K562 (cell line): ENCODE results near the gene MATK. TPM values are rescaled to one million over a fixed set of nuclear protein-coding genes. Genes with fewer than 3 reads are reported as not detected.
A peak's percentile ranks its signal among the peaks of the same experiment; 100 is the strongest.

Experiments
- CTBP1 ChIP-seq: fragments of 450-650 bp; IDR thresholded peaks from 2 replicates; pipeline ENCODE4 v1.6.1; 2016; ENCODE audit warnings: borderline replicate concordance
- E2F3 ChIP-seq: fragments of 250-450 bp; sonication (Bioruptor Pico); IDR thresholded peaks from 2 replicates; pipeline ENCODE4 v1.4.0; 2020; ENCODE audit warnings: mild to moderate bottlenecking
- EGR1 ChIP-seq: fragments of 450-650 bp; conservative IDR thresholded peaks from 2 replicates; pipeline ENCODE4 v1.6.1; 2017; ENCODE audit warnings: mild to moderate bottlenecking
- EHMT2 ChIP-seq: fragments of 450-650 bp; IDR thresholded peaks from 2 replicates; pipeline ENCODE4 v1.6.1; 2018; ENCODE audit warnings: antibody characterized with exemption
- ELF4 ChIP-seq: fragments of 450-650 bp; formaldehyde crosslinking; IDR thresholded peaks from 2 replicates; pipeline ENCODE4 v1.4.0; 2022; ENCODE audit warnings: missing genetic modification characterization
- FOXA3 ChIP-seq, 2 experiments: fragments of 450-650 bp in 1 of 2; sonication (generic) in 1 of 2; formaldehyde crosslinking; IDR thresholded peaks in 1 of 2; conservative IDR thresholded peaks in 1 of 2; 2 replicates each; pipeline versions ENCODE4 v1.4.0 to v1.8.0; 2020 to 2022; ENCODE audit warnings: mild to moderate bottlenecking in 2 of 2, missing genetic modification reagents in 1 of 2
- GATAD2A ChIP-seq: fragments of 450-650 bp; IDR thresholded peaks from 2 replicates; pipeline ENCODE4 v1.6.1; 2017
- HDAC1 ChIP-seq, 2 experiments: fragments of 450-650 bp; IDR thresholded peaks; 2 replicates each; pipeline ENCODE4 v1.6.1; 2016 to 2017; ENCODE audit warnings: inconsistent platforms in 1 of 2, mild to moderate bottlenecking in 1 of 2, moderate library complexity in 1 of 2
- ILK ChIP-seq: fragments of 450-650 bp; IDR thresholded peaks from 2 replicates; pipeline ENCODE4 v1.6.1; 2016; ENCODE audit warnings: missing genetic modification characterization, low read depth, mild to moderate bottlenecking, missing compliant biosample characterization, moderate library complexity, borderline replicate concordance
- KDM1A ChIP-seq, 2 experiments: fragments of 450-650 bp; IDR thresholded peaks; 2 replicates each; pipeline ENCODE4 v1.6.1; 2016; ENCODE audit warnings: mild to moderate bottlenecking in 2 of 2
- MLLT1 ChIP-seq, 2 experiments: fragments of 450-650 bp; IDR thresholded peaks; 2 replicates each; pipeline ENCODE4 v1.6.1; 2016
- NFYB ChIP-seq: IDR thresholded peaks from 2 replicates; pipeline ENCODE4 v1.6.1; 2011; ENCODE audit warnings: mild to moderate bottlenecking, moderate library complexity; ENCODE audit not compliant: insufficient read length; ENCODE audit errors: extremely low read depth
- NR4A1 ChIP-seq, 2 experiments: fragments of 250-450 bp in 1 of 2; fragments of 450-650 bp in 1 of 2; sonication (Bioruptor Pico) in 1 of 2; IDR thresholded peaks; 2 replicates each; pipeline versions ENCODE4 v1.4.0 to v1.6.1; 2016 to 2020; ENCODE audit warnings: mild to moderate bottlenecking in 2 of 2, missing compliant biosample characterization in 1 of 2, missing genetic modification characterization in 1 of 2, moderate library complexity in 1 of 2
- POLR2A ChIP-seq: fragments of 450-650 bp; conservative IDR thresholded peaks from 2 replicates; pipeline ENCODE4 v1.6.1; 2016
- PTRF ChIP-seq: fragments of 450-650 bp; IDR thresholded peaks from 2 replicates; pipeline ENCODE4 v1.6.1; 2016; ENCODE audit warnings: mild to moderate bottlenecking, missing genetic modification characterization, missing compliant biosample characterization
- SMAD4 ChIP-seq: fragments of 250-450 bp; sonication (Bioruptor Pico); conservative IDR thresholded peaks from 2 replicates; pipeline ENCODE4 v1.8.0; 2021; ENCODE audit warnings: inconsistent platforms, mild to moderate bottlenecking, moderate library complexity
- SMARCE1 ChIP-seq: fragments of 450-650 bp; IDR thresholded peaks from 2 replicates; pipeline ENCODE4 v1.7.1; 2016; ENCODE audit warnings: mild to moderate bottlenecking
- TGIF2 ChIP-seq: sonication (generic); formaldehyde crosslinking; IDR thresholded peaks from 2 replicates; pipeline ENCODE4 v1.8.1; 2022; ENCODE audit warnings: mild to moderate bottlenecking, missing genetic modification reagents, moderate library complexity
- THRB ChIP-seq: fragments of 450-650 bp; formaldehyde crosslinking; conservative IDR thresholded peaks from 2 replicates; pipeline ENCODE4 v1.4.0; 2022; ENCODE audit warnings: mild to moderate bottlenecking, missing genetic modification characterization
- ZBTB26 ChIP-seq: fragments of 450-650 bp; formaldehyde crosslinking; IDR thresholded peaks from 2 replicates; pipeline ENCODE4 v1.4.0; 2022; ENCODE audit warnings: missing genetic modification characterization
- polyA plus RNA-seq, 8 experiments: library from polyadenylated mRNA; depleted of rRNA in 4 of 8; stranded (reverse) in 5 of 8; unstranded in 3 of 8; fragments of >200 nt; fragmentation: Nextera tagmentation in 2 of 8; fragmentation: Illumina TruSeq in 1 of 8; extraction: Ambion mirVana in 2 of 8; extraction: Trizol in 1 of 8; gene quantifications; 2 replicates each; pipeline versions ENCODE4 v1.2.1 to v1.2.3, GENCODE V29; 2011 to 2014; ENCODE audit warnings: inconsistent platforms in 1 of 8, missing spikeins in 1 of 8
- total RNA-seq, 7 experiments: library from RNA; depleted of rRNA in 6 of 7; stranded (reverse); fragments of >200 nt in 6 of 7; fragmentation: Illumina TruSeq in 2 of 7; extraction: Trizol in 2 of 7; gene quantifications; 2 replicates each; pipeline versions ENCODE4 v1.2.1 to v1.2.3, GENCODE V29; 2011 to 2021; ENCODE audit warnings: low replicate concordance in 1 of 7
- TF ChIP-seq, protein P1 (sequence below): fragments of 450-650 bp; IDR thresholded peaks from 2 replicates; pipeline ENCODE4 v1.6.1; 2018; ENCODE audit warnings: mild to moderate bottlenecking, low read depth; ENCODE audit not compliant: partially characterized antibody
- TF ChIP-seq, protein P2 (sequence below): fragments of 450-650 bp; formaldehyde crosslinking; IDR thresholded peaks from 2 replicates; pipeline ENCODE4 v1.4.0; 2022; ENCODE audit warnings: missing genetic modification characterization

Gene MATK
- total and polyA plus RNA-seq, 9 of the 15 experiments (the other 6 are each of a cell fraction or from before 2014, with no cell fraction given): 0.08 to 41.5 (median 21.4) TPM

- TF ChIP-seq ELF4 (CRISPR knock-in tag) (0 out of 2 replicates have a peak, but pooled peaks have one; percentile 44), KDM1A (IDR thresholded peaks at IDR 0.05) (peak; percentile 36 to 66; a peak in 3 of 4 replicates), SMARCE1 (no peak), SMAD4 (CRISPR knock-in tag) (no peak), EGR1 (peak; percentile 84), GATAD2A (no peak), CTBP1 (peak; percentile 39; the same call in 1 of the 2 replicates), PTRF (tag) (no peak), EHMT2 (peak; percentile 87), THRB (CRISPR knock-in tag) (0 out of 2 replicates have a peak, but pooled peaks have one; percentile 43), POLR2A (peak; percentile 37; the same call in 1 of the 2 replicates), HDAC1 (IDR thresholded peaks at IDR 0.05) (peak in 1 of 2 experiments; percentile 53; a peak in 1 of 4 replicates), TGIF2 (CRISPR knock-in tag) (no peak), E2F3 (no peak), NFYB (peak; percentile 6), FOXA3 (CRISPR knock-in tag; conservative IDR thresholded peaks at IDR 0.05 in 1 of 2, IDR thresholded peaks at IDR 0.05 in 1 of 2) (no peak), ZBTB26 (CRISPR knock-in tag) (peak; percentile 85; the same call in 1 of the 2 replicates), NR4A1 (CRISPR knock-in tag; IDR thresholded peaks at IDR 0.05) (no peak), NR4A1 (tag; IDR thresholded peaks at IDR 0.05) (no peak), MLLT1 (IDR thresholded peaks at IDR 0.05) (peak in 1 of 2 experiments; percentile 58; a peak in 1 of 4 replicates), ILK (tag) (no peak)
- TF ChIP-seq, protein P1, sequence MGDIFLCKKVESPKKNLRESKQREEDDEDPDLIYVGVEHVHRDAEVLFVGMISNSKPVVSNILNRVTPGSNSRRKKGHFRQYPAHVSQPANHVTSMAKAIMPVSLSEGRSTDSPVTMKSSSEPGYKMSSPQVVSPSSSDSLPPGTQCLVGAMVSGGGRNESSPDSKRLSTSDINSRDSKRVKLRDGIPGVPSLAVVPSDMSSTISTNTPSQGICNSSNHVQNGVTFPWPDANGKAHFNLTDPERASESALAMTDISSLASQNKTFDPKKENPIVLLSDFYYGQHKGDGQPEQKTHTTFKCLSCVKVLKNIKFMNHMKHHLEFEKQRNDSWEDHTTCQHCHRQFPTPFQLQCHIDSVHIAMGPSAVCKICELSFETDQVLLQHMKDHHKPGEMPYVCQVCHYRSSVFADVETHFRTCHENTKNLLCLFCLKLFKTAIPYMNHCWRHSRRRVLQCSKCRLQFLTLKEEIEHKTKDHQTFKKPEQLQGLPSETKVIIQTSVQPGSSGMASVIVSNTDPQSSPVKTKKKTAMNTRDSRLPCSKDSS: no peak
- TF ChIP-seq, protein P2, sequence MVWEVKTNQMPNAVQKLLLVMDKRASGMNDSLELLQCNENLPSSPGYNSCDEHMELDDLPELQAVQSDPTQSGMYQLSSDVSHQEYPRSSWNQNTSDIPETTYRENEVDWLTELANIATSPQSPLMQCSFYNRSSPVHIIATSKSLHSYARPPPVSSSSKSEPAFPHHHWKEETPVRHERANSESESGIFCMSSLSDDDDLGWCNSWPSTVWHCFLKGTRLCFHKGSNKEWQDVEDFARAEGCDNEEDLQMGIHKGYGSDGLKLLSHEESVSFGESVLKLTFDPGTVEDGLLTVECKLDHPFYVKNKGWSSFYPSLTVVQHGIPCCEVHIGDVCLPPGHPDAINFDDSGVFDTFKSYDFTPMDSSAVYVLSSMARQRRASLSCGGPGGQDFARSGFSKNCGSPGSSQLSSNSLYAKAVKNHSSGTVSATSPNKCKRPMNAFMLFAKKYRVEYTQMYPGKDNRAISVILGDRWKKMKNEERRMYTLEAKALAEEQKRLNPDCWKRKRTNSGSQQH (CRISPR knock-in tag): 0 out of 2 replicates have a peak, but pooled peaks have one; percentile 23
- TF ChIP-seq, all 486 proteins: peak for 19
Observed at GRCh38 chr19:3776479-3777040, 9.6 kb downstream of the MATK start (continued).
